Bronchial epithelial cell (primary cell): Measurements from ENCODE around the gene RAB9A. TPM values are rescaled to one million over a fixed set of nuclear protein-coding genes. Genes with fewer than 3 reads are reported as not detected.

Experiments
- DNase-seq: peaks from one replicate; pipeline ENCODE4 v3.0.0-alpha.2; 2010; ENCODE audit warnings: low read depth
- FAIRE-seq: peaks from 2 replicates; lab custom pipeline; 2011; peaks lifted over from hg19 to GRCh38; lab: Jason Lieb, UNC
- H3K27me3 ChIP-seq: 2 replicates; pipeline ENCODE4 v1.5.1; 2011; ENCODE audit warnings: low read length; ENCODE audit not compliant: control insufficient read depth, insufficient read depth
- H3K36me3 ChIP-seq: 2 replicates; pipeline ENCODE4 v1.5.1; 2011; ENCODE audit warnings: low read length; ENCODE audit not compliant: control insufficient read depth, insufficient read depth
- H3K4me3 ChIP-seq: 2 replicates; pipeline ENCODE4 v1.5.1; 2011; ENCODE audit warnings: mild to moderate bottlenecking, low read depth, low read length, control low read depth
- total RNA-seq: library from RNA; depleted of rRNA; stranded (reverse); fragments of >200 nt; gene quantifications from 2 replicates; pipeline ENCODE4 v1.2.1, GENCODE V29; 2014
- TF ChIP-seq, protein P1 (sequence below): IDR thresholded peaks from 2 replicates; pipeline ENCODE4 v1.5.1; 2011; ENCODE audit warnings: mild to moderate bottlenecking, moderate library complexity, low read length, control low read depth, inconsistent platforms; ENCODE audit not compliant: insufficient read depth, severe bottlenecking

RAB9A gene
- total RNA-seq, 1 donor from 2014 or later = 43.4 TPM

GRCh38 chrX:13703135-13703534 is 14.2 kb downstream of the RAB9A start:
- no peak for FAIRE-seq
- TF ChIP-seq, protein P1, sequence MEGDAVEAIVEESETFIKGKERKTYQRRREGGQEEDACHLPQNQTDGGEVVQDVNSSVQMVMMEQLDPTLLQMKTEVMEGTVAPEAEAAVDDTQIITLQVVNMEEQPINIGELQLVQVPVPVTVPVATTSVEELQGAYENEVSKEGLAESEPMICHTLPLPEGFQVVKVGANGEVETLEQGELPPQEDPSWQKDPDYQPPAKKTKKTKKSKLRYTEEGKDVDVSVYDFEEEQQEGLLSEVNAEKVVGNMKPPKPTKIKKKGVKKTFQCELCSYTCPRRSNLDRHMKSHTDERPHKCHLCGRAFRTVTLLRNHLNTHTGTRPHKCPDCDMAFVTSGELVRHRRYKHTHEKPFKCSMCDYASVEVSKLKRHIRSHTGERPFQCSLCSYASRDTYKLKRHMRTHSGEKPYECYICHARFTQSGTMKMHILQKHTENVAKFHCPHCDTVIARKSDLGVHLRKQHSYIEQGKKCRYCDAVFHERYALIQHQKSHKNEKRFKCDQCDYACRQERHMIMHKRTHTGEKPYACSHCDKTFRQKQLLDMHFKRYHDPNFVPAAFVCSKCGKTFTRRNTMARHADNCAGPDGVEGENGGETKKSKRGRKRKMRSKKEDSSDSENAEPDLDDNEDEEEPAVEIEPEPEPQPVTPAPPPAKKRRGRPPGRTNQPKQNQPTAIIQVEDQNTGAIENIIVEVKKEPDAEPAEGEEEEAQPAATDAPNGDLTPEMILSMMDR = no peak
- no peak overlapping the region for H3K4me3 ChIP-seq
- DNase-seq = no peak
- H3K36me3 ChIP-seq = no peaks in the 10 kb centered on the region
- H3K27me3 ChIP-seq = no peaks in the 10 kb centered on the region

DNA sequence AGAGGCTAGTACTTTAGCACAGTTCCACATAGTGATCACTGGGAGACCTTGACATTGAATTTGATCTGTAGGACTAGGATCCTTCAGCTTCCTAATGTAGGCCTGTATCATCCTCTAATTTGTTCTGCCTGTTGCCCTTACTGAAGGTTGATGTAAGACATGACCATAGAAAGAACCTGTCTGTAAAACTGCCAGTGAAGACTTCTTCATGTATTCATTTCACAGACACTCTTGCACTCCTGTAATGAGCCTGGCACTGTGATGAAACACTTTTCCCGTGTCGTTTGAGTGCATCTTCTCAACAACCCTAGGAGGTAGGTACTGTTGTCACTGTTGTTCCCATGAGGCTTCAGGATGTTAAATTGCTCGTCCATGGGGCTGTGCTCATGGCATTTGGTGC is 14.7 kb downstream of the RAB9A start:
- H3K36me3 ChIP-seq = no peaks in the 10 kb centered on the region
- DNase-seq (no peak), FAIRE-seq (no peak)
- no peaks in the 10 kb centered on the region for H3K27me3 ChIP-seq
- no peak overlapping the region for H3K4me3 ChIP-seq
- TF ChIP-seq, protein P1 = no peak

DNA sequence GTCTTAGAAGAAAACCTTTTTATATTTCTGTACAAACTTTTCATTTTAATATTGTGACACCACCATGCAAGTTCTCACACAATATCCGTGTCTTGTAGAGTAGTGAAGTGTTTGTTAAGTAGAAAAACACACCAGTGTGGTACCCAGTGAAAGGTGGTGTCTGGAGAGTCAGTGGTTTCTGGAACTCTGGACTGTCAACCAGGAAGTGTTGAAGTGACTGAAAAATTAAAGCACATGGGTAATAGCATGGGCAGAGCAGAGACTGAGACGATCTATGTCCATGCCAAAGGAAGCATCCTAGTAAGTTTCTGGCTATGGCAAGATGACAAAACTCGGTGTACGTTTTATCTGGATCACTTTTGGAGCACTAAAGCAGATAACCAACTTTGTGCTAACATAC is 22.2 kb downstream of the RAB9A start:
- H3K36me3 ChIP-seq = peaks cover 1% of the 10 kb centered on the region
- no peak for FAIRE-seq

DNA sequence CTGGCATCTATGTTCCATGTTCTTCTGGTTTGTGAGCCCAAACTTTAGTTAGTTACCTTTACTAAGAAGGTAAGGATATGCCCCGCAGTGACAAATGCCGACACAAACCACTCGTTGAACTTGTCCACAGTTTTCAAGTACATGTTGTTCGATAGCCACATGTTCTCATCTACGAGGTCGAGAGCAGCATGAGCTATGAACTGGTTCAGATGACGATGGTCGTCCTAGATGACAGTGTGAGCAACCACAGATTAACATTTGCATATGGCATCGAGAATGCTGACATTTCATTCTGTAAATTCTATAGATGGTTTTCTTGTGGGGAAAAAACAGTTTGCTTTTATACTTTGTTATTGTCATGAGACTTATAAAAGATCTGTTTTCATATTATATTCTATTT is 27.5 kb downstream of the RAB9A start:
- no peaks in the 10 kb centered on the region for H3K27me3 ChIP-seq
- TF ChIP-seq, protein P1 = no peak
- H3K36me3 ChIP-seq = peaks cover 6% of the 10 kb centered on the region
- H3K4me3 ChIP-seq = no peak overlapping the region
- FAIRE-seq = peak; percentile 52
- no peak for DNase-seq

More for the DNA sequence above, 22.2 kb downstream of the RAB9A start:
- Histone ChIP-seq H3K4me3 (no peak overlapping the region), H3K27me3 (no peaks in the 10 kb centered on the region)
- TF ChIP-seq, protein P1 = no peak
- DNase-seq = no peak

GRCh38 chrX:13716905-13717304 is 28.0 kb downstream of the RAB9A start:
- TF ChIP-seq, protein P1 = no peak
- no peak overlapping the region for H3K4me3 ChIP-seq
- H3K36me3 ChIP-seq = peaks cover 6% of the 10 kb centered on the region
- FAIRE-seq (no peak), DNase-seq (no peak)
- H3K27me3 ChIP-seq = no peaks in the 10 kb centered on the region
